ENCODE data around the gene CALB2. TPM values are rescaled to one million over a fixed set of nuclear protein-coding genes. Genes with fewer than 3 reads are reported as not detected.

The CALB2 gene
- total RNA-seq, 1 donor from 2014 or later = not detected

- no peaks in the 10 kb centered on the region for H3K36me3 Mint-ChIP-seq (ENCODE audit: unreplicated experiment)
- peaks cover 9% of the 10 kb centered on the region for H3K9me3 Mint-ChIP-seq (ENCODE audit: unreplicated experiment)
- H3K4me1 Mint-ChIP-seq (ENCODE audit: unreplicated experiment) = no peaks in the 10 kb centered on the region
- H3K4me3 Mint-ChIP-seq (ENCODE audit: unreplicated experiment) = no peak overlapping the region
- no peak for DNase-seq (ENCODE audit: extremely low spot score, unreplicated experiment)
- no peak for TF ChIP-seq CTCF (IDR thresholded peaks at IDR 0.05)
- no peak overlapping the region for H3K27ac Mint-ChIP-seq (ENCODE audit: unreplicated experiment)
- H3K27me3 Mint-ChIP-seq (ENCODE audit: unreplicated experiment) = no peaks in the 10 kb centered on the region
Measured at GRCh38 chr16:71339236-71340171, 19.0 kb upstream of the CALB2 start.

DNA sequence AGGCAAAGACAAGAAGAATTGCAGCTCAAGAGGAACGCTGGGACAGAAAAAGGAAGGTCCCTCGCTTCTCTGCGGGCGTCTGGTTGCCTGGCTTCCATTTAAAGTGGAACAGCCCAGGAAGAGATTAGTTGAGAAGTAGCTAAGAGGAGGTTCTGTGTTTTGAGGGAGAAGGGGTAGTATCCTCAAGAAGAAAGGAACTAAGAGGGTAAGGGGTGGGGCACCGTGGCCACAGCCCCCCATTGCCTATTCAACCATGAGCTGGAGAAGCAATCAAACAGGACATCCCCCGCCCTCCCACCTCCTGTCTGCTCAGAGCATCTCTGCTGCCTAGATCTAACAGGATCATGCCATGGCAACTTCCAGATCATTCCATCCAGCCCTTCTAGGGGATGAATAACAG lies 18.1 kb upstream of the CALB2 start:
- TF ChIP-seq CTCF (IDR thresholded peaks at IDR 0.05) = no peak
- Mint-ChIP-seq H3K27me3 (ENCODE audit: unreplicated experiment) (no peaks in the 10 kb centered on the region), H3K4me3 (ENCODE audit: unreplicated experiment) (no peak overlapping the region), H3K9me3 (ENCODE audit: unreplicated experiment) (peaks cover 8% of the 10 kb centered on the region), H3K27ac (ENCODE audit: unreplicated experiment) (no peak overlapping the region), H3K36me3 (ENCODE audit: unreplicated experiment) (no peaks in the 10 kb centered on the region), H3K4me1 (ENCODE audit: unreplicated experiment) (no peaks in the 10 kb centered on the region)
- peak; percentile 69 for DNase-seq (ENCODE audit: extremely low spot score, unreplicated experiment)

- no peak overlapping the region for H3K27ac Mint-ChIP-seq (ENCODE audit: unreplicated experiment)
- no peak overlapping the region for H3K4me3 Mint-ChIP-seq (ENCODE audit: unreplicated experiment)
- TF ChIP-seq CTCF (IDR thresholded peaks at IDR 0.05) = no peak
- H3K36me3 Mint-ChIP-seq (ENCODE audit: unreplicated experiment) = no peaks in the 10 kb centered on the region
- H3K4me1 Mint-ChIP-seq (ENCODE audit: unreplicated experiment) = no peaks in the 10 kb centered on the region
- H3K27me3 Mint-ChIP-seq (ENCODE audit: unreplicated experiment) = no peaks in the 10 kb centered on the region
- no peaks in the 10 kb centered on the region for H3K9me3 Mint-ChIP-seq (ENCODE audit: unreplicated experiment)
- peak; percentile 42 for DNase-seq (ENCODE audit: extremely low spot score, unreplicated experiment)
Measured at GRCh38 chr16:71341881-71342280, 16.6 kb upstream of the CALB2 start.

DNA sequence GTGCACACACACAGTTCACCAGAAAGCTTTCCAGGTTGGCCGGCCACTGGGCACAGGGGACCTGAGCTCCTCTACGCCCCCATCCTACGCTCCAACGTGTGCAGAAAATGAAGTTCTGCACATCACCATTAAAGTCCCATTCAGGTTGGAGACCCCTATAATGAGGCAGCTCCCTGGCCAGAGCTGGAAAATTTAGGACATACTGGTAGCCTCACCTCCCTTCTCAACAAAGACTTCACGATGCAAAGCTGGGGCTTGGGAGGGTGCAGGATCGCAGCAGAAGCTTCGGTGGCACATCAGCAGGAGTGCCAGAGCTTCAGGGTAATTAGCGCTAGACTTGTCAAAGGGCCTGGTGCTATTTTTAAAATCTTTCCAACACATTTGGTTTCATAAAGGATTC lies 15.4 kb upstream of the CALB2 start:
- H3K27me3 Mint-ChIP-seq (ENCODE audit: unreplicated experiment) = no peaks in the 10 kb centered on the region
- peak; percentile 53 for DNase-seq (ENCODE audit: extremely low spot score, unreplicated experiment)
- no peak overlapping the region for H3K27ac Mint-ChIP-seq (ENCODE audit: unreplicated experiment)
- no peaks in the 10 kb centered on the region for H3K36me3 Mint-ChIP-seq (ENCODE audit: unreplicated experiment)
- H3K4me1 Mint-ChIP-seq (ENCODE audit: unreplicated experiment) = no peaks in the 10 kb centered on the region
- H3K9me3 Mint-ChIP-seq (ENCODE audit: unreplicated experiment) = no peaks in the 10 kb centered on the region
- no peak overlapping the region for H3K4me3 Mint-ChIP-seq (ENCODE audit: unreplicated experiment)
- no peak for TF ChIP-seq CTCF (IDR thresholded peaks at IDR 0.05)

GRCh38 chr16:71344315-71344905 lies 14.1 kb upstream of the CALB2 start:
- Mint-ChIP-seq H3K4me3 (ENCODE audit: unreplicated experiment) (no peak overlapping the region), H3K27me3 (ENCODE audit: unreplicated experiment) (no peaks in the 10 kb centered on the region), H3K36me3 (ENCODE audit: unreplicated experiment) (no peaks in the 10 kb centered on the region), H3K9me3 (ENCODE audit: unreplicated experiment) (no peaks in the 10 kb centered on the region), H3K4me1 (ENCODE audit: unreplicated experiment) (no peaks in the 10 kb centered on the region), H3K27ac (ENCODE audit: unreplicated experiment) (no peak overlapping the region)
- no peak for TF ChIP-seq CTCF (IDR thresholded peaks at IDR 0.05)
- DNase-seq (ENCODE audit: extremely low spot score, unreplicated experiment) = peak; percentile 72

Measured in osteocyte (in vitro differentiated cells).